Astrocyte (in vitro differentiated cells and primary cell): ENCODE measurements around the gene SPTB. TPM values are rescaled to one million over a fixed set of nuclear protein-coding genes. Genes with fewer than 3 reads are reported as not detected.

Experiments used
- DNase-seq: peaks from one replicate; pipeline ENCODE4 v3.0.0-alpha.2; 2010; ENCODE audit warnings: low read depth
- FAIRE-seq: peaks from 2 replicates; lab custom pipeline; 2011; peaks lifted over from hg19 to GRCh38; lab: Jason Lieb, UNC
- H2AFZ ChIP-seq: 2 replicates; pipeline ENCODE4 v1.6.0; 2012; ENCODE audit warnings: low read depth, low read length, inconsistent platforms
- H3K27ac ChIP-seq: 2 replicates; pipeline ENCODE4 v1.5.1; 2011; ENCODE audit warnings: low read depth, low read length, inconsistent platforms
- H3K27me3 ChIP-seq: 2 replicates; pipeline ENCODE4 v1.6.0; 2011; ENCODE audit warnings: low read length, inconsistent platforms; ENCODE audit not compliant: insufficient read depth
- H3K36me3 ChIP-seq: 2 replicates; pipeline ENCODE4 v1.5.1; 2011; ENCODE audit warnings: low read length, inconsistent platforms; ENCODE audit not compliant: insufficient read depth
- H3K4me1 ChIP-seq: 2 replicates; pipeline ENCODE4 v1.5.1; 2011; ENCODE audit warnings: low read length, inconsistent platforms; ENCODE audit not compliant: insufficient read depth
- H3K4me2 ChIP-seq: 2 replicates; pipeline ENCODE4 v1.6.0; 2012; ENCODE audit warnings: low read length, inconsistent platforms
- H3K4me3 ChIP-seq: 2 replicates; pipeline ENCODE4 v1.5.1; 2011; ENCODE audit warnings: low read depth, mild to moderate bottlenecking, low read length, inconsistent platforms; ENCODE audit not compliant: insufficient read depth
- H3K79me2 ChIP-seq: 2 replicates; pipeline ENCODE4 v1.6.0; 2012; ENCODE audit warnings: mild to moderate bottlenecking, low read length, inconsistent platforms; ENCODE audit not compliant: insufficient read depth
- H3K9ac ChIP-seq: 2 replicates; pipeline ENCODE4 v1.6.0; 2012; ENCODE audit warnings: mild to moderate bottlenecking, low read length, inconsistent platforms
- H3K9me3 ChIP-seq: 2 replicates; pipeline ENCODE4 v1.5.1; 2012; ENCODE audit warnings: low read depth, mild to moderate bottlenecking, low read length, inconsistent platforms; ENCODE audit not compliant: insufficient read depth
- H4K20me1 ChIP-seq: 2 replicates; pipeline ENCODE4 v1.6.0; 2012; ENCODE audit warnings: low read length, inconsistent platforms; ENCODE audit not compliant: insufficient read depth
- H3K27ac Mint-ChIP-seq: one replicate; pipeline ENCODE4 v1.8.0; 2021; ENCODE audit warnings: mild to moderate bottlenecking, mixed read lengths; ENCODE audit not compliant: unreplicated experiment
- H3K27me3 Mint-ChIP-seq: one replicate; pipeline ENCODE4 v1.8.0; 2021; ENCODE audit warnings: low read depth, mixed read lengths; ENCODE audit not compliant: unreplicated experiment
- H3K36me3 Mint-ChIP-seq: one replicate; pipeline ENCODE4 v1.8.0; 2021; ENCODE audit warnings: low read depth, mixed read lengths; ENCODE audit not compliant: unreplicated experiment
- H3K4me1 Mint-ChIP-seq: one replicate; pipeline ENCODE4 v1.8.0; 2021; ENCODE audit warnings: low read depth, mixed read lengths; ENCODE audit not compliant: unreplicated experiment
- H3K4me3 Mint-ChIP-seq: one replicate; pipeline ENCODE4 v1.8.0; 2021; ENCODE audit warnings: mild to moderate bottlenecking, moderate library complexity, mixed read lengths; ENCODE audit not compliant: unreplicated experiment
- H3K9me3 Mint-ChIP-seq: one replicate; pipeline ENCODE4 v1.8.0; 2021; ENCODE audit warnings: mild to moderate bottlenecking, mixed read lengths; ENCODE audit not compliant: unreplicated experiment
- EZH2 ChIP-seq: IDR thresholded peaks from 2 replicates; pipeline ENCODE4 v1.6.1; 2012; ENCODE audit warnings: mild to moderate bottlenecking, low read length, inconsistent platforms; ENCODE audit not compliant: insufficient read depth
- total RNA-seq: library from RNA; stranded (reverse); gene quantifications from 2 replicates; pipeline ENCODE4 v1.2.1, GENCODE V29; 2021
- TF ChIP-seq, protein P1 (sequence below): IDR thresholded peaks from 2 replicates; pipeline ENCODE4 v1.5.1; 2011; ENCODE audit warnings: low read depth, mild to moderate bottlenecking, inconsistent platforms, low read length, moderate library complexity; ENCODE audit not compliant: insufficient read depth

SPTB gene
- total RNA-seq, 1 donor from 2014 or later, result 0.32 TPM

DNA sequence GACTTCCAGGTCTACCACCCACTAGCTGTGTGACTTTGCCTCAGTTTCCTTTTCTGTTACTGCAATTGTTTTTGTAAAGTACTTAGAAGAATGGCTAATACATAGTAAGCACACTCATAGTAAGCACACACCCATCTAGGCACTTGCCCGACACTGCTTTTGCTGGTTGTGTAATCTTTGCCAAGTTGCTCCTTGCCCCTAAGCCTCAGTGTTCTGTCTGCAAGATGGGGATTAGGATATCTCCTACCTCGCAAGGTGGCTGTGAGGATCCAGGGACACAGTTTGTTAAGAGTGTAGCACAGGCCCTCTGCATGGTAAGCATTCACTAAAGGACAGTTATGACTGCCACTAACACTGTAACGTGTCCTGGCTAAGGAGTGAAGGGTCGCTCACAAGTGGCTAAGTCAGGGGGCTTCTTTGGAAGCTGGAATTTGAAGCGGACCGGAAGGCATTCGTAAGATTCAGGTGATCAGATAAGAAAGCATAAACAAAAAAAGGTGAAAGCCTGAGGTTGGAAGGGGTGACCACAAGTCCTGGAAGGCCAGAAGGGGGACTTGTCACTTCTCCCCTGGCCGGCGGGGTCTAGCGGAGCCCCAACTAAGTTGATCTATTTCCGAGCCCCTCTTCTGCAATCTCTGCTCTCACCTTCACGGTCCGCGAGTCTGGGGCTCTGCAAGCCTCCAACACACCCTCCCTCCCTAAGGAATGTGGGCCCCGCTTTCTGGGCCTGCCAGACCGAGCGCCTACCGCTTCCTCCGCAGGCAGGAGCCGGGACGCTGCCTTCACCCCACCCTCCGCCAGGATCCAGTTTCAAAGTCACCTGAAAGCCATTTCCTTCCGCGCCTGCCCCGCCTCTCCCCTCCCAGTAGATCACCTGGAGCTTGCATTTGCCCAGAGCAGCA lies 177.0 kb downstream of the SPTB start:
- Histone ChIP-seq H3K27me3 (peaks cover 16% of the 10 kb centered on the region), H3K4me3 (no peak overlapping the region), H2AFZ (no peak overlapping the region), H3K4me1 (peaks cover 33% of the 10 kb centered on the region), H3K9ac (no peak overlapping the region), H3K9me3 (no peaks in the 10 kb centered on the region), H4K20me1 (peaks cover 17% of the 10 kb centered on the region), H3K36me3 (no peaks in the 10 kb centered on the region), H3K79me2 (peaks cover 37% of the 10 kb centered on the region), H3K4me2 (no peak overlapping the region), H3K27ac (no peak overlapping the region)
- H3K4me3 Mint-ChIP-seq, result peak overlapping the region; percentile 89
- peak overlapping the region; percentile 88 for H3K27ac Mint-ChIP-seq
- FAIRE-seq (no peak), DNase-seq (no peak)
- H3K4me1 Mint-ChIP-seq, result peaks cover 38% of the 10 kb centered on the region
- peaks cover 1% of the 10 kb centered on the region for H3K36me3 Mint-ChIP-seq
- TF ChIP-seq EZH2, result no peak
- TF ChIP-seq, protein P1, sequence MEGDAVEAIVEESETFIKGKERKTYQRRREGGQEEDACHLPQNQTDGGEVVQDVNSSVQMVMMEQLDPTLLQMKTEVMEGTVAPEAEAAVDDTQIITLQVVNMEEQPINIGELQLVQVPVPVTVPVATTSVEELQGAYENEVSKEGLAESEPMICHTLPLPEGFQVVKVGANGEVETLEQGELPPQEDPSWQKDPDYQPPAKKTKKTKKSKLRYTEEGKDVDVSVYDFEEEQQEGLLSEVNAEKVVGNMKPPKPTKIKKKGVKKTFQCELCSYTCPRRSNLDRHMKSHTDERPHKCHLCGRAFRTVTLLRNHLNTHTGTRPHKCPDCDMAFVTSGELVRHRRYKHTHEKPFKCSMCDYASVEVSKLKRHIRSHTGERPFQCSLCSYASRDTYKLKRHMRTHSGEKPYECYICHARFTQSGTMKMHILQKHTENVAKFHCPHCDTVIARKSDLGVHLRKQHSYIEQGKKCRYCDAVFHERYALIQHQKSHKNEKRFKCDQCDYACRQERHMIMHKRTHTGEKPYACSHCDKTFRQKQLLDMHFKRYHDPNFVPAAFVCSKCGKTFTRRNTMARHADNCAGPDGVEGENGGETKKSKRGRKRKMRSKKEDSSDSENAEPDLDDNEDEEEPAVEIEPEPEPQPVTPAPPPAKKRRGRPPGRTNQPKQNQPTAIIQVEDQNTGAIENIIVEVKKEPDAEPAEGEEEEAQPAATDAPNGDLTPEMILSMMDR, result no peak
- H3K27me3 Mint-ChIP-seq, result no peaks in the 10 kb centered on the region
- no peaks in the 10 kb centered on the region for H3K9me3 Mint-ChIP-seq

DNA sequence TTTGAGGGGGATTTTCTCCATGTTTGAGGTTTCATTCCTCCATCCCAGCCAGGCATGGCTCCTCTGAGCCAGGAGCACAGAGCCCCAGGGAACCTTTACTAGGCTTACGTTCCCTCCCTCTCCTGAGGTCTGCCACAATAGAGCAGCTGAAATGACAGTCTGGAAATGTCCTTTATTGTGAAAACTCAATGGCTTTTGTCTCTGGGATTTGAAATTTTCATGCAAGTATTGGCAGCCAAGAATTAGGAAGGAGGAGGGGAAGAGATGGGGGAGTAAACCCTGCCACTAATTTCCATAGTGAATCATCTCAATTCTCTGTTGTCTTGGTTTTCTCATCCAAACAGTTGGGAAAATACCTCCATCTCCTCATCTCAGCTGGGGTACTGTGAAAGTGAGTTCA lies 178.0 kb downstream of the SPTB start:
- peaks cover 16% of the 10 kb centered on the region for H3K27me3 ChIP-seq
- H4K20me1 ChIP-seq, result peaks cover 15% of the 10 kb centered on the region
- DNase-seq (no peak), FAIRE-seq (no peak)
- H2AFZ ChIP-seq, result no peak overlapping the region
- no peak overlapping the region for H3K4me3 Mint-ChIP-seq
- H3K36me3 ChIP-seq, result no peaks in the 10 kb centered on the region
- no peak overlapping the region for H3K9ac ChIP-seq
- H3K36me3 Mint-ChIP-seq, result peaks cover 1% of the 10 kb centered on the region
- TF ChIP-seq EZH2, result no peak
- TF ChIP-seq, protein P1, result no peak
- no peaks in the 10 kb centered on the region for H3K9me3 Mint-ChIP-seq
- H3K79me2 ChIP-seq, result peaks cover 28% of the 10 kb centered on the region
- no peak overlapping the region for H3K4me2 ChIP-seq
- H3K4me1 ChIP-seq, result peaks cover 22% of the 10 kb centered on the region
- H3K4me1 Mint-ChIP-seq, result peaks cover 29% of the 10 kb centered on the region
- no peaks in the 10 kb centered on the region for H3K9me3 ChIP-seq
- H3K4me3 ChIP-seq, result no peak overlapping the region
- no peak overlapping the region for H3K27ac ChIP-seq
- no peaks in the 10 kb centered on the region for H3K27me3 Mint-ChIP-seq
- peak overlapping the region; percentile 26 for H3K27ac Mint-ChIP-seq

GRCh38 chr14:64700894-64701293 lies 178.8 kb downstream of the SPTB start:
- Mint-ChIP-seq H3K27me3 (no peaks in the 10 kb centered on the region), H3K27ac (no peak overlapping the region), H3K4me1 (peaks cover 24% of the 10 kb centered on the region), H3K36me3 (peaks cover 1% of the 10 kb centered on the region), H3K4me3 (no peak overlapping the region), H3K9me3 (no peaks in the 10 kb centered on the region)
- DNase-seq (no peak), FAIRE-seq (no peak)
- Histone ChIP-seq H4K20me1 (peaks cover 7% of the 10 kb centered on the region), H3K27ac (no peak overlapping the region), H3K9ac (no peak overlapping the region), H3K36me3 (no peaks in the 10 kb centered on the region), H3K4me3 (no peak overlapping the region), H3K4me2 (no peak overlapping the region), H3K4me1 (peaks cover 14% of the 10 kb centered on the region), H3K79me2 (peaks cover 20% of the 10 kb centered on the region), H3K9me3 (no peaks in the 10 kb centered on the region), H2AFZ (no peak overlapping the region), H3K27me3 (peaks cover 16% of the 10 kb centered on the region)
- TF ChIP-seq EZH2, result no peak
- TF ChIP-seq, protein P1, result no peak
